SKM-1 treated with dmso at 0.1 percent for 144 hours (cell line): ENCODE data around the gene GDPD4.

Experiments
- DNase-seq: peaks from one replicate; lab custom pipeline; 2025; ENCODE audit not compliant: unreplicated experiment; lab: John Stamatoyannopoulos, UW

The GDPD4 gene

DNA sequence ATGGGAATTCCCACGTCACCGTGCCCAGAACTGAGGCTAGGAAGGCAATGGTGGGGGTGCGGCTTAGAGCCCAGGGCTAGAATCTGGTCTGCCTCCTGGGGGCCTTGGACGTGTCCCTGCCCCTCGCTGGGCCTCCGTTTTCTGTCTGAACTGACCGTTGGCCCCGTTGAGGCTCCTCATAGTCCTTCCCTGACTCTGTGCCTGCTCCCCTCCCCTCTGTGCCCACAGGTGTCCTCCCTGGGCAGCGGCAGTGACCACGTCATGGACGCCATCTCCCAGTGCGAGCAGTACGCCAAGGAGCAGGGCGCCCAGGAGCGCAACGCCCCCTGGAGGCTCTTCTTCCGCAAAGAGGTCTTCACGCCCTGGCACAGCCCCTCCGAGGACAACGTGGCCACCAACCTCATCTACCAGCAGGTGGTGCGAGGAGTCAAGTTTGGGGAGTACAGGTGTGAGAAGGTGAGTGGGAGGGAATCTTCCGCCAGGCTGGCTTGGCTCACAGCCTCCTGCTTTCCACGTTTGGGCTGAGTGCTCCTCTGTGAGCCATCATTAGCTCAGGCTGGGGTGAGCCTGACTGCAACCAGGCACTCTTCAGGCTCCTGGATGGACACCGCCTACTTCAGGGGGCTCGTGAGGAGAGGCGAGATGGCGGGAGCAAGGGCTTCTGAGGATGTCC lies 109.5 kb downstream of the GDPD4 start:
- no peak for DNase-seq

GRCh38 chr11:77191429-77191822 lies 110.1 kb downstream of the GDPD4 start:
- DNase-seq, result no peak

- no peak for DNase-seq
Observed at GRCh38 chr11:77190331-77191075, 111.0 kb downstream of the GDPD4 start.

GRCh38 chr11:77189588-77190210 lies 111.8 kb downstream of the GDPD4 start:
- DNase-seq, result no peak

DNA sequence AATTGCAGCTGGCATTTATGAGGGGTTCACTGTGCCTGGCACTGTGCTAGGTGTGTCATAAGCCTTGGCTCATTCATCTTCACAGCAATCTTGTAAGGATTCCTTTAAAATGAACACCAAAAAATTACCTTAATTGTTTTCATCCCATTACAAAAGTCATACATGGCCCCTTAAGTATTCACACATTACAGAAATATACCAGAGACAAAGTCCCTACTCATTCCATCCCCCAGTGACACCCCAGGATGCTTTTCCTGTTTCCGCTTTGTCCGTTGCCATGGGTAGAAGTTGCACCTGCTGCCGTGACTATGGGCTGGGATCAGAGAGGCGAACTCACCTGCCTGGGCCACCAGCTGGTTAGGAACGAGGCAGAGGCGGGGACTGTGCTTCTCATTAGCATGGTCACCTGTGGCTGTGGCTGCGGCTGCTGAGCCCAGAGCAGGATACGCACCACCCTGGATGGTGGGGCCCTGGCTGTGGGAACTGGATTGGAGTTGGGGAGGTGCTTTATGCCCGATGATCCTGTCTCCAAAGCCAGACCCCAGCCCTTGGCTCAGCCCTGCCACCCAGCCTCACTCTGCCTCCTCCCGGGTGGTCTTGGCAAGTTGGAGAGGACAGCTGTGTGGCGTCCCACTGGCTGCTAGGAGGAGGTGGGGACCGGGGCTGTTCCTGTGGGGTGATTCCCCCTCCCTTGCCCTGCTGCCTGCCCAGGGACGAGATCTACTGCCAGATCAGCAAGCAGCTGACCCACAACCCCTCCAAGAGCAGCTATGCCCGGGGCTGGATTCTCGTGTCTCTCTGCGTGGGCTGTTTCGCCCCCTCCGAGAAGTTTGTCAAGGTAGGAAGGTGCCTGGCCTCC lies 112.6 kb downstream of the GDPD4 start:
- no peak for DNase-seq

GRCh38 chr11:77187776-77188632 lies 113.5 kb downstream of the GDPD4 start:
- peak; percentile 73 for DNase-seq

DNA sequence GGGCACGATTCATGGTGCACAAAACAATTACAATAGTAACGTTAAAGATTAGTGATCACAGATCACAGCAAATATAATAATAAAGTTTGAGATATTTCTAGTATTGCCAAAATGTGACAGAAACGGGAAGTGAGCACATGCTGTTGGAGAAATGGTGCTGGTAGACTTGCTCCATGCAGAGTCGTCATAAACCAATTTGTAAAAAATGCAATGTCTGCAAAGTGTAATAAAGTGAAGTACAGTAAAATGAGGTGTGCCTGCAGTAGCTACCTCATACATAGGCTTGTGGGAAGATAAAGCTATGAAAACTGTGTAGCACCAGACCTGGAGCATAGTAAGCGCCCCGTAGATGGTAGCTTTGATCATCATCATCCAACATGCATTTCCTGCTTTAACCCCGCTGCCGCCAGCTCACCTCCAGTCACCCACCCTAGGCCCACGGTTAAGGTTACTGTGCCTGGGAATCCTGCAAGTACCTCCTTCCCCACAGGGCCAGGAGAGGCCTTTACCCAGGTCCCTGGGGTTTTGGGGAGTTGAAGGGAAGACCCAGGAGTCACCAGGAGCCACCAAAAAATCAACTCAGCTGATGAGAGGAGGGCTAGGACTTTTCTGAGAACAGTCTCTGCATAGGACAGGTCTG lies 114.3 kb downstream of the GDPD4 start:
- DNase-seq, result no peak

DNA sequence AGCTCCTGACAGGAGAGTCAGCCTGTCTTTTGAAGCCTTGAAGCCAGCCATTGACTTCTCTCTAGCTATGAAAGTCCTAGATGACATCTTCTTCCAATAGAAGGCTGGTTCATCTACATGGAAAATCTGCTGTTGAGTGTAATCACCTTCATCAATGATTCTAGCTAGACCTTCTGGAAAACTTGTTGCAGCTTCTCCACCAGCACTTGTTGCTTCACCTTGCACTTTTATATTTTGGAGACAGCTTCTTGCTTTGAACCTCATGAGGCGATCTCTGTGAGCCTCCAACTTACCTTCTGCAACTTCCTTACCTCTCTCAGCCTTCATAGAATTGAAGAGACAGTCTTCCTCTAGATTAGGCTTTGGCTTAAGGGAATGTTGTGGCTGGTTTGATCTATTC lies 115.2 kb downstream of the GDPD4 start:
- no peak for DNase-seq

GRCh38 chr11:77184136-77184860 lies 117.2 kb downstream of the GDPD4 start:
- no peak for DNase-seq

DNA sequence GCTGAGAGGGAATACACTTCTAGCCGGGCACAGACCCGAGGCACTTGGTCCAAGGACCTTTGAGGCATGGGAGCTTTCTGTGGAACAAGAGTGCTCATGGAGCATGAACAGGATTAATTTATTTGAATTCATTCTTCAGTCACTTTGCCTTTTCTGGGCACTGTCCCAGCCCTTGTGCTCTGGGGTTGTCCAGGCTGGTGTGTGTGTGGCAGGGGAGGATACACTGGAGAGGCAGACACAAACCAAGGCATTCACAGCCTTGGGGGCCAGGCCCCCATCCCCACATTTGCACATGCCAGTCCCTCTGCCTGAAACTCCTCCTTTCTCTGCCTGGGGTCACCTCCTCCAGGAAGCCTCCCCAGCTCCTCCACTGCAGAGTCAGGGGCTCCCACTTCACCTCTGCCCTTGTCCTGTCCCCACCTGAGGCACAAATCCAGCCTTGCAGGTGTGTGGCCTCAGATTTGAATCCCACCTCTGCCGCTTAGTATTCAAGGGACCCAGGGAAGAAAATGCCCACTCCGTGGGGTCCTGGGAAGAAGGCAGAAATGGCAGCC lies 118.0 kb downstream of the GDPD4 start:
- DNase-seq, result no peak

DNA sequence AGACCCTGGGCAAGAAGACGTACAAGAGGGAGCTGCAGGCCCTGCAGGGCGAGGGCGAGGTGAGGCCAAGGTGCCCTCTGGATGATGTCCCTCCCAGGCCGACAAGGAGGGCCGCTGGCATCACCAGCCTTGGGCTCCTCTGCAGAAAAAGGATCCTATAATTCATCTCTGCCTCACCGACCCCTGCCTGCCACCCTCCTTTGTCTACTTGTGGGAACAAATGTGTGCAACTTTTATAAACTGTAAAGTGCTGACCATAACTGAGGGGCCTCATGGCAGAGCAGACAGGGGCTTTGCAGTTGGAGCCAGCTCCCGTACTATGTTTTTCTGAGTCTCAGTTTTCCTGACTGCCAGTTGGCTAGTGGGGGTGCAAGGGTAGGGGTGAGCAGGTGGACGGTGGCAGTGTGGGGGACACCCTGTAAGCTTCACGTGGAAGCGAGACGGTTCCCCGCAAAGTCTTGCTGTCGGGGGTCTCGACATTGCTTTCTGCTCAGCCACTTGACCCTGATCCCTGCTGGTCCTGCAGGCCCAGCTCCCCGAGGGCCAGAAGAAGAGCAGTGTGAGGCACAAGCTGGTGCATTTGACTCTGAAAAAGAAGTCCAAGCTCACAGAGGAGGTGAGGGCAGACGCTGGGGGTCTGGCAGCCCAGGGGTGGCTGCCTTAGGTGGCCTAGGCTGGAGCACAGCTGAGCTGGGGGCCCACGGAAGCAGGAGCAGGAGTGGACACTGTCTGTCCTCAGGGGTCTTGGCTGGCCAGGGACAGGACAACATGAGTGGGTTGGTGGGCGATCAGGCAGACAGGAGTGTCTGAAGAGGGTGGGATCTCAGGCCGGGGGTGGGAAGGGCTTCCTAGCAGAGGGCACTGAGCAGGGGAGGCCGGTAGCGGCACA lies 118.7 kb downstream of the GDPD4 start:
- DNase-seq, result no peak

- no peak for DNase-seq
Observed at GRCh38 chr11:77181799-77182541, 119.5 kb downstream of the GDPD4 start.

GRCh38 chr11:77181226-77181625 lies 120.3 kb downstream of the GDPD4 start:
- no peak for DNase-seq

- no peak for DNase-seq
Observed at GRCh38 chr11:77180346-77180745, 121.1 kb downstream of the GDPD4 start.

DNA sequence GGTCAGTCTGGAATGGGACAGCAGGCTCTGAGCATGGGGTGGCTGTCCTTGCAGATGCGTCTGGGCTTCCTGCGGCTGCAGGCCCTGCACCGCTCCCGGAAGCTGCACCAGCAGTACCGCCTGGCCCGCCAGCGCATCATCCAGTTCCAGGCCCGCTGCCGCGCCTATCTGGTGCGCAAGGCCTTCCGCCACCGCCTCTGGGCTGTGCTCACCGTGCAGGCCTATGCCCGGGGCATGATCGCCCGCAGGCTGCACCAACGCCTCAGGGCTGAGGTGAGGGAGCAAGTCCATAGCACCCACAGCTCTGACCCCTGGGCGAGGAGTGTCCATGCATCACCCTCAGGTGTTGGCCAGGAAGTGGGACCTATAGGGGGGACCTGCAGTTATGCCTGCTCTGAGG lies 121.8 kb downstream of the GDPD4 start:
- no peak for DNase-seq

DNA sequence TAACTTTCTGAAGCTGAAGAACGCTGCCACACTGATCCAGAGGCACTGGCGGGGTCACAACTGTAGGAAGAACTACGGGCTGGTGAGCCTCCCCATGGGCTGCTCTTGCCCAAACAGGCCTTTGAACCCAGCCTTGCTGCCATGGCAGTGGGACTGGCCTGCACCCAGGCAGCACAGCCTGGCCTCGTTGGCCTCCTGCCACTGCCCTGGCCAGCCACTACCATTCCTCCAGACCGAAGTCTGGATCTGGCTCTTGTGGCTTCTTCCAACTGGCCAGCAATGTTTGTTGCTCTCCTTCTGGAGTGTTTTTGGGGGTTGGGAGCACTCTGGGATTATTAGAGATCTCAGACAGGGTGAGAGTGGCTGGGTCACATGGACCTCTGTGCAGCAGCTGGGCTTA lies 122.4 kb downstream of the GDPD4 start:
- no peak for DNase-seq

GRCh38 chr11:77178150-77178549 lies 123.3 kb downstream of the GDPD4 start:
- no peak for DNase-seq
